NCI-H345 treated with DMSO at 0.1 percent for 48 hours (cell line): Measurements from ENCODE around the gene ZNF143.
A peak's percentile ranks its signal among the peaks of the same experiment; 100 is the strongest.
"Not testable (repeated sequence)": the region's sequence is repeated elsewhere in the genome, so short reads cannot be mapped to it uniquely, and the experiment has no call there.

Experiments used
- DNase-seq: peaks from one replicate; lab custom pipeline; 2025; ENCODE audit not compliant: unreplicated experiment; lab: John Stamatoyannopoulos, UW

Gene ZNF143

GRCh38 chr11:9460322-9461062, at the start of gene ZNF143:
Gene ZNF143, plus strand, starts transcription at chr11:9461012. Its CDS starts 10,297 bp downstream, at chr11:9471309.
- DNase-seq: peak; percentile 99

- no peak for DNase-seq
Observed at GRCh38 chr11:9428706-9429105, 32.1 kb upstream of the ZNF143 start.

GRCh38 chr11:9438611-9439010, 22.2 kb upstream of the ZNF143 start:
- DNase-seq: no peak

- DNase-seq: no peak
Observed at GRCh38 chr11:9446230-9446629, 14.6 kb upstream of the ZNF143 start.

GRCh38 chr11:9448576-9449352, 12.0 kb upstream of the ZNF143 start:
- DNase-seq: no peak

GRCh38 chr11:9452023-9452422, 8.8 kb upstream of the ZNF143 start:
- not testable (repeated sequence) for DNase-seq

- DNase-seq: no peak
Observed at GRCh38 chr11:9455722-9456121, 5.1 kb upstream of the ZNF143 start.

GRCh38 chr11:9459667-9460321, 1.0 kb upstream of the ZNF143 start:
- DNase-seq: no peak

- peak; percentile 85 for DNase-seq
Observed at GRCh38 chr11:9461063-9461759, 399 bp downstream of the ZNF143 start.

- no peak for DNase-seq
Observed at GRCh38 chr11:9461760-9462134, 935 bp downstream of the ZNF143 start.

- DNase-seq: no peak
Observed at GRCh38 chr11:9462172-9462799, 1.5 kb downstream of the ZNF143 start.

- no peak for DNase-seq
Observed at GRCh38 chr11:9462806-9463537, 2.2 kb downstream of the ZNF143 start.

- DNase-seq: no peak
Observed at GRCh38 chr11:9470765-9471164, 10.0 kb downstream of the ZNF143 start.

GRCh38 chr11:9473408-9473807, 12.6 kb downstream of the ZNF143 start:
- no peak for DNase-seq

- DNase-seq: no peak
Observed at GRCh38 chr11:9479899-9480298, 19.1 kb downstream of the ZNF143 start.

- no peak for DNase-seq
Observed at GRCh38 chr11:9489080-9489765, 28.4 kb downstream of the ZNF143 start.

GRCh38 chr11:9490376-9490775, 29.6 kb downstream of the ZNF143 start:
- DNase-seq: no peak

GRCh38 chr11:9493492-9493891, 32.7 kb downstream of the ZNF143 start:
- no peak for DNase-seq

GRCh38 chr11:9494316-9494715, 33.5 kb downstream of the ZNF143 start:
- DNase-seq: no peak
